Stimulated activated CD4-positive, alpha-beta T cell treated with anti-CD3 and anti-CD28 coated beads, Interleukin-4, amount 100 ng/mL, for 1 hour (primary cell): ENCODE results near the gene CEP63.
"Not testable (repeated sequence)": the region's sequence is repeated elsewhere in the genome, so short reads cannot be mapped to it uniquely, and the experiment has no call there.

ENCODE experiments used
- DNase-seq: peaks from one replicate; pipeline ENCODE4 v3.0.0-alpha.2; 2020

Gene CEP63

GRCh38 chr3:134590766-134591165 is 104.9 kb downstream of the CEP63 start:
- DNase-seq = no peak

- DNase-seq = no peak
Observed at GRCh38 chr3:134592806-134593205, 106.9 kb downstream of the CEP63 start.

- DNase-seq = no peak
Observed at GRCh38 chr3:134594331-134594741, 108.5 kb downstream of the CEP63 start.

- DNase-seq = not testable (repeated sequence)
Observed at GRCh38 chr3:134594986-134595385, 109.1 kb downstream of the CEP63 start.

- DNase-seq = no peak
Observed at GRCh38 chr3:134597390-134597970, 111.6 kb downstream of the CEP63 start.

- DNase-seq = no peak
Observed at GRCh38 chr3:134598763-134599545, 113.1 kb downstream of the CEP63 start.

GRCh38 chr3:134600206-134600605 is 114.3 kb downstream of the CEP63 start:
- DNase-seq = no peak

- peak; percentile 60 for DNase-seq
Observed at GRCh38 chr3:134600685-134601463, 115.0 kb downstream of the CEP63 start.

- no peak for DNase-seq
Observed at GRCh38 chr3:134601539-134602439, 115.9 kb downstream of the CEP63 start.

- DNase-seq = no peak
Observed at GRCh38 chr3:134602440-134602814, 116.6 kb downstream of the CEP63 start.

- DNase-seq = no peak
Observed at GRCh38 chr3:134603480-134603879, 117.6 kb downstream of the CEP63 start.

- no peak for DNase-seq
Observed at GRCh38 chr3:134603956-134604355, 118.1 kb downstream of the CEP63 start.

- no peak for DNase-seq
Observed at GRCh38 chr3:134605556-134605955, 119.7 kb downstream of the CEP63 start.

GRCh38 chr3:134606033-134607025 is 120.5 kb downstream of the CEP63 start:
- no peak for DNase-seq

GRCh38 chr3:134607054-134608022 is 121.5 kb downstream of the CEP63 start:
- no peak for DNase-seq

GRCh38 chr3:134608023-134608770 is 122.3 kb downstream of the CEP63 start:
- DNase-seq = no peak

- no peak for DNase-seq
Observed at GRCh38 chr3:134608771-134609435, 123.0 kb downstream of the CEP63 start.

GRCh38 chr3:134609821-134610431 is 124.1 kb downstream of the CEP63 start:
- DNase-seq = no peak
